Femur (tissue), 1 donor: ENCODE measurements around the gene TDRD9.
"Not testable (repeated sequence)": the region's sequence is repeated elsewhere in the genome, so short reads cannot be mapped to it uniquely, and the experiment has no call there.

ENCODE experiments used
- DNase-seq: peaks from one replicate; pipeline ENCODE4 v3.0.0-alpha.2; 2017

The TDRD9 gene

DNA sequence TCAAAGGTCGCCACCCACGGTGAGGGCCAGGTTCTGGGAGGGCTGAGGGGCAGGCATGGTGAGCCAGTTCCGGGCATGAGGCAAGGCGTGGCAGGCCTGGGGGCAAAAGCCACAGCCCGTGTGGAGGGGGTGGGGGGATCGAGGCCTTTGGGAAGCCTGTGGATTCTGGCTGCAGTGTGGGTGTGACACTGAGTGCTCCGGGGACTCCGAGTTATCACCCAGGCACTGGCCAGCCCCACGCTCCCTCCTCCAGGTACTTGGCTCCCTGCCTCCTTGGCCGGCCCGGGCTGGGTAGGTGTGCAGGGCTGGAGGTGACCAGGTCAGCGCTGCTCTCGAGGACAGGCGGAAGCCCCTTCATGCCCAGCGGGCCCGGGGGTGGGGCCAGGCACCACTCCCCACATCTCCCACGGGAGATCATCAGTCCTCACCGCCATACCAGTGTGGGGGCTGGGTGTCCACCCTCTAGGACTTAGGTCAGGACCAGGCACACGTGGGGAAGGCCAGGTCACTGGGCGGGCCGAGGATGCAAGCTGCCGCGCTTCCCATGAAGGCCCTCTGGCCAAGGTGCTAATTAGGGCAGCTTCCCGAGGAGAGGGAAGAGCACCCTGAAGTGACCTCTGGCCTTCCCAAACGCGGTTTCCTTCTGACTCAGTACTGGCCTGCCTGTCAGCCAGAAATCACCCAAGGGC lies 34.1 kb upstream of the TDRD9 start:
- DNase-seq, result no peak

DNA sequence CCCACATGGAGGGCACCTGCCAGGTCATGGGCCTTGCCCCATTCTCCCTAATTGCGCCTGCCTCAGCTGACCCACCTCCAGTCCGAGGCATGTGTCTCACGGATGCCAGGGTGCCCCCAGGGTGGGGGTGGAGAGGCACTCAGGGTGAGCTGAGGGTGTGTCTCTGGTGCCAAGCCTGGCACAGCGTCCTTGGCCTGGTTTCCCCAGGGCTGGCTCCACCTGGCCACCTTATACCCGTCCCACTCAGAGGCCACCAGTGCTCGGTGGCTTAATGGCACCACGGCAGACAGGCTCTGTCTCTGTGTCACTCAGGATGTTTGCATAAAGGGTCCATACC lies 33.6 kb upstream of the TDRD9 start:
- no peak for DNase-seq

DNA sequence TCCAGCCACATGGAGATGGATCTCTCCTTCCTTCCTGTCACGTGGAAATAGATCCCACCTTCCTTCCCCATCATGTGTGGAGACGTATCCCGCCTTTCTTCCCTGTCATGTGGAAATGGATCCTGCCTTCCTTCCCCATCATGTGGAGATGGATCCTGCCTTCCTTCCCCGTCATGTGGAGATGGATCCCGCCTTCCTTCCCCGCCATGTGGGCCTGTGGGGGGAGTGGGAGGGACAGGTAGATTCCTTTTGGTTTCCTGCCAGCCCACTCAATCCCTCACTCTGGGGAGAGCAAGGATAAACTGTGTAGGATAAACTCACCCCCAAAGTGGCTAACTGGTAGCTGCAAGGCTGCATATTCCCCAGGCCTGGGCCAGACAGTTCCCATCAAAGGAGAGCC lies 31.7 kb upstream of the TDRD9 start:
- no peak for DNase-seq

DNA sequence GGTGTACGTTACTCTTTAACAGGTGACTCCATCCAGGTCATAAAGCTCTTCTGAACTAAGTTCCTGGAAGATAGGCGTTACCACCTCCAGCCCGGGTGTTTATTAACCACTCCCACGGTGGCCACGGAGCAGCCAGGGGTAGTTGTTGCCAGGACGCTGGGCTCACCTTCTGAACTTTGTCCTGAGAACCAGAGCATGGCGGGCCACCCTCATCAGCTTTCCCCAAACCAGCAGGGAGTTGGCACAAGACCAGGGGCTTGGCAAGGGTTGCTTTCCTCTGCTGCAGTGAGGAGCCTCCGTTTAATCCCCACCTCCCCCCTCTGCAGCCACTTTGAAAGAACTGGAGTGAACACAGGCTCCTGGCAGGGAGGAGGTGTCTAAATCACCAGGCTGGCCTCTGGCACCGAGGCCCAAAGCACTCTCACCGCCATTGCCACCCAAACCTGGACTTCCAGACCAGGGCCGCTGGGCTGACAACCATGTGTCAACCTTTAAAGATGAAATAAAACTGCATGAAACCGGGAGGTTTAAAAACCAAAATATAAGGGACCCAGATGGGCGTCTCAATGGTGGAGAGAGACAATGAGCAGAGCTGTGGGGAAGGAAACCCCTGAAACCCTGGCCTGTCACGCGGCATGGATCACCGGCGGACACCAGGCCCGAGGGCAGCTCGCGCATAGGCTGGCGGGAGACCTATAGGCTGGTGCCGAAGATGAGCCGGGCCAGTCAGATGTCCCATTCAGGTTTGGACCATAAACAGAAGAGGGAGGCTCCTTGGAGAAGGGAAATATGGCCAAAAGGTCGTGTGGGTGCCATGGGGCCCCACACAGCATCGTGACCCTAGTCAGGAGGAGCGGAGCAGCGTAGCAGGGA lies 30.9 kb upstream of the TDRD9 start:
- DNase-seq, result no peak

DNA sequence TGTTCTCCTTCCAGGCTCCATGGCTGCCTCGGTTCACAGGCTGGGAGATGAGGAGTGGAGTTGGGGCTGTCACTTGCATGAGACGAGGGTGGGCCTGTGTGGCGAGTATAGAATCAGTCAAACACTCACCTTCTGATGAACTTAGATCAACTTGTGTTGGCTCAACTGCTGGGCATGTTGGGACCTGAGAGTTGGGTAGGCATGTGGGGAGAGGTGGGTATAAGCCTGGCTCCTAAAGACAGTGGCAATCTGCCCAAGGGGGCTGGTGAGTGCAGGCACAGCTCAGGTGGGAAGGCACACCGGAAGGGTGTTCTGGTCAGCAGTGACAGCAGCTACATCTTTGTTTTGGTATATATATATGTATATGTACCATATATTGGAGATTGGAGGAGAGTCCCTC lies 30.1 kb upstream of the TDRD9 start:
- no peak for DNase-seq

DNA sequence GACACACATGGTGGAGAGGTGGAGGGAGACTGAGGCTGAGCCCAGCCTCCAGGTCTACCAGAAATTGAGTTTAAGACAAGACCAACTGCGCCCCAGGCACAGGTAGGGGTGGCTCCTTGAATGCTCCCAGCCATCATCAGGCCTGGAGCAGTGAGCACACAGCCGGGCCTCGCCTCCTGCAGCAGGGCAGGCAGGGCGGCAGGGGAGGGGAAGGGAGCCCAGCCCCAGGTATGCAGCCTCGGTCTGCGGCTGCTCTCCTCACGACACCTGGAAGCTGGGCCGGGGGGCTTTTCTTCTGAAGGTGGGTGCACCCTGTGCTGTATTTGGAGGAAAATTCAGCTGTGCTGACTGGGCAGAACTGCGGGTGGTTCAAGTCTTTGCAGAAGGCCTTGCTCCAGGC lies 29.5 kb upstream of the TDRD9 start:
- DNase-seq, result no peak

DNA sequence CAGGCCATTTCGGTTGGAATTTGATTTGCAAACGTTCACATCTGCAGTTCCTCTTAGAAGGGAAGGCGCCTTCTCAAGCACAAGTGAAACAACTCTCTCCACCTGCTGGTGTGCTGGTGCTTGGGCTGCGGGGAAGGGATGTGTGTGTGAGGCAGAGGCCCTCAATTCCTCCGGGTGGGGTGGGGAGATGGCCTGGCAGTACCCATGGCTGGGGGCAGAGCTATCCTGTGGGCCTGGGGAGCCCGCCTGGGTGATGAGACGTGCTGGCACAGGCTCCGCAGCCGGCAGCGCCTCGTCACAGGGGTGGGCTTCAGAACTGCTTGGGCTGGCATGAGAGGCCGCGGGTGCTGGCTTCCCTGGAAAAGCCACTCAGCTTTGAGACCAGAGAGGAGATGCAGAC lies 28.9 kb upstream of the TDRD9 start:
- no peak for DNase-seq

DNA sequence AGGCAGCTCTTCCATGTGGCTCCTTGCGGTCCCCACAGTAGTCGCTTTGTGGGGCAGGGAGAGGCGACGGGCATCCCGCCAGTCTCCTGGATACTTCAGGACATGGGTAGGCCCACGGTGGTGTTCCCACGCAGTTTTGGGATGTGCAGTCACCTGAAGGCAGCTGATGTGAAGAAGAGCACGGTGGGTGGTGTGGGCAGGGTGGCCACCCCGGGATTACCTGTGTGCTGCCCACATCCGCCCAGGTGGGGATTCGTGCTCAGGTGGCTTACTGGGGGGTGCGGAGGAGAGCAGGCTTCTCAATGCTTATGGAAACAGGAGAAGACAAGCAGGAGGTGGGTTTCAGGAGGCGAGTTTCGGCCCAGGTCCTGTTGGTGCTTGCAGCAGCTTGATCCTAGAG lies 28.4 kb upstream of the TDRD9 start:
- no peak for DNase-seq

DNA sequence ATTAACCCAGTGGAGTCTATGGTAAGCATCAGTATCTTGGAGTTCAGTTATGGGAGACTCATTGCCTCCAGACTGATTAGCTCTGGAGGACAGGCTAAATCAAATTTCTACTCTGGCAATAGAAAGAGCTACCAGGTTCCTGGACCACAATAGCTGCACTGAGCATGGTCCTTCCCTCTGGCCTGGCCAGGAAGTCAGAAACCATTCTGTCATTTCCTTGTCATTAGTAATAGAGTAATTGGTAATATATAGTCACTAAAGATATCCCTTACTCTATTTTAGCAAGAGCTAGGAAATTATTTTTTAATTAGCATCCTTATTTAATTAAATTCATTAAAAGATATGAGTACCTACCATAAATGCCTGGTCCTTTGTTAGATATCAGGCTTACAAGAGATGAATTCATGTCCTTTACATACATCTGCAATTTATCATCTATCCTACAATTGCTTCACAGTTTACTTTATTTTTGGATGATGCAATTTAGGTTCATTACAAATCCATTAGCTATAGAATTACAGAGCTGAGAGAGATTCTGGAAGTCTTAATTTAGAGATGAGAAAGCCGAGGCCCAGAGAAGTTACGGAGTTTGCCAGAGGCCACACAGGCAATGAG lies 23.7 kb upstream of the TDRD9 start:
- no peak for DNase-seq

DNA sequence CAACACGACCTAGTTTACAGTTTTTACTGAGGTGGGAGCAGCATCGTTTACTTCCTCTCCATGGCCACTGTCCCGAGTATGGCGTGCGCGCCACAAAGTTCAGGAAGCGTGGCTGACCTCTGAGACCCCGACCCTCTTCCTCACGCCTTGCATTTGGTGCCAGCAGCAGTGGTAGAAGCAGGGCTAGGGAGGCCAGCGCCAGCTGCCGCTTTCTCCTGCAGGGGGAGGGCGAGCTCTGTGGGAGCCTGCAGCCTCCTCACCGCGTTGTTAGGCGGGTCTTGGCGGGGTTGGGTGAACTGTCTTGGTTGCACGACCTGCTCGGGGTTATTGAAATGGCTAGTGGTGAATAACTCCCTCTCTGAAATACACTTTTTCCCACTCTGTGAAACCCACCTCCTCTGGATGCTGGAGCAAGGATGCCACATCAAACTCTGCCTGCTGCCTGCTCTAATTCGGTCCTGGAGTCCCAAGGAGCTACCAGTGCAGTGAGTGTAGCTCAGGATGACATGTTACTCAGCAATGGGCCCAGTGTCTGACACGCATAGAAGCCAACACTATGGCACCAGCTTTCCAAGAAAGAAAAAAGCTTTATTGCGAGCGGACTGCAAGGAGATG lies 22.3 kb upstream of the TDRD9 start:
- no peak for DNase-seq

DNA sequence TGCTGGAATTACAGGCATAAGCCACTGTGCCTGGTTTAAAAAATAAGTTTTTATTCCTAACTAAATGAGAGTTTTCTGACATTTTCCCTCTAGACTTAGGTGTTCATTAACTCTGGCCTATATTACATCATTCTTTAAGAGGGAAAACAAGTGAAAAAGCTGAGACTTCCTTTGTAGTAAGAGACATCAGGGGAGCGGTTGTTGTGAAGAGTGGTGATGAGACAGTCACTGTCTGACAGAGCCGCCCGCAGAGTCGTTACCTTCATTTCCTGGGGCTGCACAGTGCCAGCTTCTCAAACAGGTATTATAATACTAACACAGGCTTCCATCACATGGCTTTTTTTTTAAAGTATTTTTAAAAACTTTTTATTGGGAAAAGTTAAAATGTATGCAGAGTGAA lies 19.7 kb upstream of the TDRD9 start:
- DNase-seq, result no peak

DNA sequence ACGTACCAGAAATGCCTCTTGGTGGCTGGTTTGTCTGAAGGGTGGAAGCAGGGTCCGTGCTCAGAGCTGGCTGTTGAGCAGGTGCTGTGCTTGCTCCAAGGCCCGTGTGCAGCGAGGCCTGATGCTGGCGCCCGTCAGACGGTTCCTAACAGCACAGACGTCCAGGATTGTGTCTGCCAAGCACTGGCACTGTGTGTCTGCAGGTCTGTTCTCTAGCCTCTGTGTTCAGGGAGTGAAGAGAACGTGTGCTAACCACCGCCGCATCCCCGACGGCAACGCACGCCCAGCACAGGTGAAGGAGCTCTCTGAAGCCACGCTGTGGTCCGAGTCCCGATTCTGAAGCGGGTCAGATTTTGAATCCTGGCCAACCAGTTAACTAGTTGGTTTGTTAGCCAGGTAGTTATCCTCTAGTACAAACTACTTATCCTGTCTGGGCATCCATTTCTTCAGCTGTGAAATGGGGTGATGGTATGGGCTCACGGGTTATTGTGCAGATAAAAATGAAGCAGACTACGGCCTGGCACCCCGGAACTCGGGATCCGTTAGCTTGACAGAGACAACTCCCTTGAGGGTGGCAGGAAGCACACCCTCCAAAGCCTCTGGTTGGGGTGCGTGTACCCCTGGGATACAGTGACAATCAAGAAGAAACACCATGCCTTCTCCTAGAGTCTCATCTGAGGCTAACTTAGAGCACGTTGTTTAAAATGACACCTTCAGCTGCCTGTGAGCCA lies 18.6 kb upstream of the TDRD9 start:
- DNase-seq, result no peak

DNA sequence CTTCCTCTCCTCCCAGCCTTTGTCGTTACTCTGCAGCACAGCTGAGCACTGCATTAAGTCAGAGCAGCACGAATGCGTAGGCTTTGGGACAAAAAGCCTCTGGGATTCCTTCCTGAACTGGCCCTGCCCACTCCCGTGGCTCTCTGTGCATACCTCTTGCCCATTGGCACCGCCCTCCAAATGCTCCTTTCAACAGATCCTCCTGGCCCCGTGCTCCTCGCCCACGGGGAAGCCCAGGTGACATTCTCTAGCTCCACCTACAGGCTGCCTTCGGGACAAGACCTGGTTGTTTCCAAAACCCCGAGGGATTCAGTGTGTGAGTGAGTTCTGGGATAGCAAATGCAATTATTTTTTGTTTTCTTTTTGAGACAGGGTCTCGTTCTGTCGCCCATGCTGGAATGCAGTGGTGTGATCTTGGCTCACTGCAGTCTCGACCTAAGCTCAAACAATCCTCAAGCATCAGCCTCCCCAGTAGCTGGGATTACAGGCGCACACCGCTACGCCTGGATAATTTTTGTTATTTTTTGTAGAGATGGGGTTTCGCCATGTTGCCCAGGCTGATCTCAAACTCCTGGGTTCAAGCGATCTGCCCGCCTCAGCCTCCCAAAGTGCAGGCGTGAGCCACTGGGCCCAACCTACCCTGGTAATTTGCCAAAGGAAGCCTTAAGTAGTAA lies 17.9 kb upstream of the TDRD9 start:
- DNase-seq, result peak; percentile 83

DNA sequence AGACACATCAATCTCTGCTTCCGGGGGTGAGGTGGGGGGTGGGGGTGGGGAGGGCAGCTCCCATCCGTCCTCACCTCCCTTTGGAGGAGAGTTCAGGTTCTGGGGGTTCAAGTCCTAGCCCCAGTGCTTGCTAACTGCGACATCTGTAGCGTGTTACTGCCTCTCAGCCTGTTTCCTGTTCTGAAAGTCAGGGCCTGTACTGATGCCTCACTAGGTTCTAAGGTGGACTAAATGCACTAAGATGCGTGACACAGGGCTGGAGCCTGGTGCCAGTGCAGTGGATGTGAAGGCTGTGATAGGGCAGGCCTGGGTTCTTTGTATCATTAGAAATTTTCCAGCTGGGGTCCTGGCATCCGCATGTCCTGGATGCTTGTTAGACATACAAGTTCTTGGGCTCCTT lies 17.3 kb upstream of the TDRD9 start:
- no peak for DNase-seq

DNA sequence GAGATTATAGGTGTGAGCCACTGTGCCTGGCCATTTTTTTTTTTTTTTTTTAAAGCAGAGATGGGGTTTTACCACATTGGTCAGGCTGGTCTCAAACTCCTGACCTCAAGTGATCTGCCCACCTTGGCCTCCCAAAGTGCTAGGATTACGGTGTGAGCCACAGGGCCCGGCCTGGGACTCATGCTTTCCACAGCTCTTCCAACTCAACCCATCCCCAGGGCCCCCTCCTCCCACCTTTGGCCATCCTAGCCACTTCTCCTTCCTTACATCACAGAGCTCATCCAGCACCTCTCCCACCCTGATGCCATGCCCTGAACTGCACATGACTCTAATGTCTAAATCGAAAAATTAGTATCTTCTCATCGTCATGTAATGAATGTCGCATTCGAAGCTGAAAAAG lies 12.6 kb upstream of the TDRD9 start:
- no peak for DNase-seq

DNA sequence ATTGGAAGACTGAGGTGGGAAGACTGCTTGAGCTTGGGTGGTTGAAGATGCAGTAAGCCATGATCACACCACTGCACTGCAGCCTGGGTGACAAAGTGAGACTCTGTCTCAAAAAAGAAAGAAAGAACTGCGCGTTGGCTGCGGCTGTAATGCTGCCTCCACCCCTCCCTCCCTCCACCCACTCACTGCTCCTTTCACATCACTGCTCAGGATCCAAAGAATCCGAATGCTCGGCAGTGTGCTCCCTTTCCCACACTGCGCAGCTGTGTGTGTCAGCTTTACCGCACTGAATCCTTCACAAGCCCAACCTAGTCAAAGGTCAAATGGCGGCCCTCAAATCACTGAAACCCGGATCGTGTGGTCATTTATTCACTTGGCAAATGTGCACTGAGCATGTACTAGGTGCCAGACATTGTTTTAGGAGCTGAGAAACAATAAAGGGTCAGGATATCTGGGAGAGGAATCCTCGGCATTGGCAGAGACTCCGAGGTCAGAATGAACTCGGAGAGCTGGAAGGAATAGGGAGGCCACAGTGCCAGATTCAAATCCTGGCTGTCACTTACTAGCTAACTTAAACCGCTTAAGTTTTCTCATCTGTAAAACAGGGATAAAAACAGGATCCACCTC lies 11.5 kb upstream of the TDRD9 start:
- no peak for DNase-seq

DNA sequence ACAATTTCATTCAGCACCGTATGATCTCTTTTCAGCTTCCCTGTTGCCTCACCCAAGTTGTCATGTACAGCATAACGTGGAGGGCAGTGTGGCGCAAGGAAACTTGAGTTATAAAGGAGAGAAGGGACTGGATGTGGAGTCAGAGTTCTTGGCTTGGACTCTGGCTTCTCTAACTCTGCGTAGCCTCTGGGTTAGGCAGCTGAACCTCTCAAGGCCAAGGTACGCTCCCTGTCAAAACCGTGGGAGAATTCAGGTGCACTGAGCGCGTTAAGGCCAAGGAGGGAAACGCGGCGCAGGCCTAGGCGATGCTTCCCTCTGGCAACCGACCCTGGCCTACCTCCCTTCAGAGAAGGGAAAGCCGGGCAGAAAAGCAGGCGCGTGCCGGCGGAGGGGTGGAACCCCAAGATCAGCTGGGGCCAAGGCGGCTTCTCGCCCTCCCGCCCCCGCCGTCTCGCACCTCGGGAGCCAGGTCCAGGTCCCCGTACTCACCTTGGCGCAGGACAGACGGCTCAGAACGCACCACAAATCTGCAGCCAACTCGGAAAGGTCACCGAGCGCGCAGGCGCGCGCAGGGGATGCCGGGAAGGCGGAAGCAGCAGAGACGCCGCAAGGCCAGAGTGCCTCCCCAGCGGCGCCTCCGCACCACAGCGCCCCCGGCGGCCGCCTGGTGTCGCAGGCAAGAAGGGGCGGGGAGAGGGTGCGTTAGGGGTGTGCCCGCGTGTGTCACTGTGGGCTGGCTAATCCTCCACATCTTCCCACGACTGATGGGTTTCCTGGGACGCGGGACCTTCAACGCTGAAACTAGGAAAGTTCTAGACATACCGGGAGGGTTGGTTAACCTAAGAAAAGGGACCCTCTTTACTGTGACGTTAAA lies 7.0 kb upstream of the TDRD9 start:
- DNase-seq, result peak; percentile 96

DNA sequence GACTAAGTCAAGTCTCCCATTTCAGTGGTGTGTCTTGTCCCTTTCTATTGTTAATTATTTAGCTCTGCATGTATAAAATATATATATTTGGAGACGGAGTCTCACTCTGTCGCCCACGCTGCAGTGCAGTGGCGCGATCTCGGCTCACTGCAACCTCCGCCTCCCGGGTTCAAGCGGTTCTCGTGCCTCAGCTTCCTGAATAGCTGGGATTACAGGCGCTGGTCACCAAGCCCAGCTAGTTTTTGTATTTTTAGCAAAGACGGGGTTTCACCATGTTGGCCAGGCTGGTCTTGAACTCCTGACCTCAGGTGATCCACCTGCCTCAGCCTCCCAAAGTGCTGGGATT lies 6.4 kb upstream of the TDRD9 start:
- not testable (repeated sequence) for DNase-seq

DNA sequence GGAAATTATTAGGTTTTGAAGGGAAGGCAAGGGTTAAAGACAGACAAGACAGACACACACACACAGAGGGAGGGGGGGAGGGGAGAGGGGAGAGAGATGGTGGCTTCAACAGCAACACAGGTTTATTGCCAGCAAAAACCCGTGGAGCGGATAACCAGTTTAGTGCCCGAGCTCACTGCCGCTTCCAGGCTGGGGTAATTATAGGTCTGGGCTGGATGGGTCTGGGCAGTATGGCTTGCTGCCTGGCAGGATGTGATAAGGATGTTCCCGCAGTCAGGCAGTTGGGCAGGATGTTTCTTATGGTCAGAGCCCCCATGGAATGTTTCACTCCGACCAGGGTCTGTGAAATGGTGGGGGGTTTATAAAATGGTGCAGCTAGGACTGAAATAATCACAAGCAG lies 4.4 kb upstream of the TDRD9 start:
- DNase-seq, result peak; percentile 64

DNA sequence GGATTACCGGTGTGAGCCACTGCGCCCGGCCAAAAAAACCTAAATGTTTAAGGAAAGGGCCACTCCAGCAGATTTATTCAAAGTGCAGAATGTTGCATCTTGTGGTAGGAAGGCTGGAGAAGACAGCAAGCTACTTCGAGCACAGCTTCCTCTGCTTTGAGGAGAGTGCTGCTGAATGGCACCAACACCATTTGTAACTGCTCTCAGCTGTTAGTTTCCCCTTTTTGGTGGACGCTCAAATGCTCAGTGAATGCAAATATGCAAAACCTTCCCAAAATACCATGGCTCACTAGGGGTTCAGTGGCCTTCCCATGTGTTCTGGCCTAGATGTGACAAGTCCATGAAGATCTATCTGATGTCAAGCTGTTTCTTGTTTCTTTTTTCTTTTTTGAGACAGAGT lies 2.9 kb upstream of the TDRD9 start:
- DNase-seq, result no peak

DNA sequence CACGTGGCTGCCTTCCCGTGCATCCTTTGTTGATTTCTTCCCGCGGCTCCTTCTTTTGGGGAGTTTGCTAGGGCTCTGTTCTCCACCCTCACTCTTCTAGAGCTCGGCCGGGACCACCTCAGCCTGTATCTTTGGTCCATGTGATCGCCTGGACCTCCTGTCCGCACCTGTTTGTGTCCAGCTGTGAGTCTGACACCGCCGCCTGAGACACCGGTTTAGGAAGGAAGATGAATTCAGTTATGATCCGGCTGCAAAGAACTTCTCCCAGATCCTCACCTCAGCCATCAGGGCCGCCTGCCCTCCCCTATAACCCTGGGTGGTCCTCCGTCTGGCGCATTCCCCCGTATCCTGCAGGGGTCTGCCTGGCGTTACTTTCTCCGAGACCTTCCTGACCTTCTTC lies 690 bp upstream of the TDRD9 start:
- DNase-seq, result no peak
